ENCODE measurements around the gene STXBP6. TPM values are rescaled to one million over a fixed set of nuclear protein-coding genes. Genes with fewer than 3 reads are reported as not detected.

Gene STXBP6
- total and polyA plus RNA-seq, 2 experiments from 2014 or later, result 19.7 to 29.0 TPM

- Mint-ChIP-seq H3K4me3 (no peak overlapping the region), H3K9me3 (no peaks in the 10 kb centered on the region), H3K36me3 (ENCODE audit: low read depth) (no peaks in the 10 kb centered on the region), H3K27me3 (ENCODE audit: insufficient read depth, low read depth, poor library complexity) (no peaks in the 10 kb centered on the region), H3K27ac (peak overlapping the region; percentile 47), H3K4me1 (peaks cover 34% of the 10 kb centered on the region)
- H3K9me2 ChIP-seq (ENCODE audit: insufficient read depth), result 0 out of 2 replicates have a peak, but pooled peaks cover 3% of the 10 kb centered on the region
- no peak overlapping the region for H3K4me3 ChIP-seq
- H4K20me1 ChIP-seq (replicated peaks; ENCODE audit: insufficient read depth), result no peaks in the 10 kb centered on the region
- H3F3A ChIP-seq (replicated peaks; ENCODE audit: low read depth), result no peaks in the 10 kb centered on the region
- no peak overlapping the region; the same call in 1 of the 2 replicates for H3K4me2 ChIP-seq
- peak; percentile 89 for ATAC-seq
- H3K4me1 ChIP-seq (ENCODE audit: insufficient read depth), result peaks cover 21% of the 10 kb centered on the region
- H3K27ac ChIP-seq (ENCODE audit: low read depth), result peak overlapping the region; percentile 4; the same call in 1 of the 2 replicates
- peak; percentile 71 for DNase-seq (ENCODE audit: low spot score)
- H3K36me3 ChIP-seq (ENCODE audit: insufficient read depth), result no peaks in the 10 kb centered on the region
- H3K27me3 ChIP-seq (ENCODE audit: insufficient read depth), result no peaks in the 10 kb centered on the region
- TF ChIP-seq EZH2 (IDR thresholded peaks at IDR 0.05; ENCODE audit: low read depth, unreplicated experiment) (no peak), EZH2phosphoT487 (IDR thresholded peaks at IDR 0.05; ENCODE audit: unreplicated experiment) (no peak), ZNF462 (CRISPR knock-in tag; IDR thresholded peaks at IDR 0.05) (peak; percentile 63; the same call in 1 of the 2 replicates), ZNF331 (CRISPR knock-in tag; IDR thresholded peaks at IDR 0.05; ENCODE audit: low read depth) (no peak), JUNB (IDR thresholded peaks at IDR 0.05; ENCODE audit: unreplicated experiment) (no peak)
- no peak overlapping the region for H2AFZ ChIP-seq
- H3K79me2 ChIP-seq (replicated peaks; ENCODE audit: insufficient read depth), result no peaks in the 10 kb centered on the region
Measured at GRCh38 chr14:24858052-24858451, 191.9 kb downstream of the STXBP6 start.

DNA sequence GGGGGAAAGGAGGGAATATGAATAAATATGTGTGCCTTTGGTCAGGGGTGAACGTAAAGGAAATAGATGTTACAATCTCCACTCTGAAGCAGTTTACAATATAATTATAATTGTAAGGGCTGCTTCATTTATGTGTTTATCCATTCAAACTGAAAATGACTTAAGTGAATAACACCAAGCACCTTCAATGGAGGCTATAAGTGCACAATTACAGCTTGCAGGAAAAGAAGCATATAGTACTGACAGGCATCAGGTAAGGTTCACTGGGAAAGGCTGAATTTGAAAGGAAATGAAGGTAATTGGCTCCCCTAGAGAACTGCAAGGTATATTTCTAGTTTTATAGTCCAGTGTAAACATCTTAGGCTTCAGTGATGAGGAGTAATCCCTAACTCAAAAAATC, 192.7 kb downstream of the STXBP6 start:
- Histone ChIP-seq H3K79me2 (replicated peaks; ENCODE audit: insufficient read depth) (no peaks in the 10 kb centered on the region), H3K4me2 (no peak overlapping the region), H3K27ac (ENCODE audit: low read depth) (peak overlapping the region; percentile 35; the same call in 1 of the 2 replicates), H3K27me3 (ENCODE audit: insufficient read depth) (no peaks in the 10 kb centered on the region), H3K9me2 (ENCODE audit: insufficient read depth) (0 out of 2 replicates have a peak, but pooled peaks cover 3% of the 10 kb centered on the region), H4K20me1 (replicated peaks; ENCODE audit: insufficient read depth) (no peaks in the 10 kb centered on the region), H3K4me1 (ENCODE audit: insufficient read depth) (peaks cover 28% of the 10 kb centered on the region), H3F3A (replicated peaks; ENCODE audit: low read depth) (no peaks in the 10 kb centered on the region), H3K36me3 (ENCODE audit: insufficient read depth) (no peaks in the 10 kb centered on the region), H3K4me3 (no peak overlapping the region), H2AFZ (no peak overlapping the region)
- no peaks in the 10 kb centered on the region for H3K27me3 Mint-ChIP-seq (ENCODE audit: insufficient read depth, low read depth, poor library complexity)
- no peaks in the 10 kb centered on the region for H3K9me3 Mint-ChIP-seq
- no peaks in the 10 kb centered on the region for H3K36me3 Mint-ChIP-seq (ENCODE audit: low read depth)
- H3K4me3 Mint-ChIP-seq, result no peak overlapping the region
- ATAC-seq, result no peak
- no peak for DNase-seq (ENCODE audit: low spot score)
- peaks cover 41% of the 10 kb centered on the region for H3K4me1 Mint-ChIP-seq
- no peak overlapping the region for H3K27ac Mint-ChIP-seq
- TF ChIP-seq CREB1 (CRISPR knock-in tag; IDR thresholded peaks at IDR 0.05; ENCODE audit: low read depth) (no peak), JUNB (IDR thresholded peaks at IDR 0.05; ENCODE audit: unreplicated experiment) (no peak), ZNF331 (CRISPR knock-in tag; IDR thresholded peaks at IDR 0.05; ENCODE audit: low read depth) (no peak), REST (IDR thresholded peaks at IDR 0.05; ENCODE audit: unreplicated experiment) (no peak), EZH2 (IDR thresholded peaks at IDR 0.05; ENCODE audit: low read depth, unreplicated experiment) (no peak)

All from GM23338 (cell line).